ENCODE results near the gene SMAD4.
"Not testable (repeated sequence)": the region's sequence is repeated elsewhere in the genome, so short reads cannot be mapped to it uniquely, and the experiment has no call there.

Gene SMAD4

GRCh38 chr18:51029694-51030536, at the start of gene SMAD4:
Gene SMAD4, plus strand, starts transcription at chr18:51030213. Its CDS starts 16,834 bp downstream, at chr18:51047047.
- peak; percentile 98 for DNase-seq (ENCODE audit: low read depth)

- no peak for DNase-seq (ENCODE audit: low read depth)
Measured at GRCh38 chr18:50981381-50981780, 48.6 kb upstream of the SMAD4 start.

- DNase-seq (ENCODE audit: low read depth) = no peak
Measured at GRCh38 chr18:50982086-50982801, 47.8 kb upstream of the SMAD4 start.

GRCh38 chr18:50982802-50983179, 47.2 kb upstream of the SMAD4 start:
- DNase-seq (ENCODE audit: low read depth) = no peak

GRCh38 chr18:50986360-50987087, 43.5 kb upstream of the SMAD4 start:
- DNase-seq (ENCODE audit: low read depth) = no peak

GRCh38 chr18:50987261-50987660, 42.8 kb upstream of the SMAD4 start:
- no peak for DNase-seq (ENCODE audit: low read depth)

- no peak for DNase-seq (ENCODE audit: low read depth)
Measured at GRCh38 chr18:50989711-50990110, 40.3 kb upstream of the SMAD4 start.

GRCh38 chr18:50992351-50992762, 37.7 kb upstream of the SMAD4 start:
- DNase-seq (ENCODE audit: low read depth) = no peak

- DNase-seq (ENCODE audit: low read depth) = no peak
Measured at GRCh38 chr18:50994031-50994430, 36.0 kb upstream of the SMAD4 start.

GRCh38 chr18:51003174-51003573, 26.8 kb upstream of the SMAD4 start:
- not testable (repeated sequence) for DNase-seq (ENCODE audit: low read depth)

GRCh38 chr18:51006061-51006818, 23.8 kb upstream of the SMAD4 start:
- no peak for DNase-seq (ENCODE audit: low read depth)

- no peak for DNase-seq (ENCODE audit: low read depth)
Measured at GRCh38 chr18:51006948-51007789, 22.8 kb upstream of the SMAD4 start.

GRCh38 chr18:51007790-51008139, 22.2 kb upstream of the SMAD4 start:
- no peak for DNase-seq (ENCODE audit: low read depth)

- DNase-seq (ENCODE audit: low read depth) = no peak
Measured at GRCh38 chr18:51009072-51009471, 20.9 kb upstream of the SMAD4 start.

GRCh38 chr18:51010218-51010617, 19.8 kb upstream of the SMAD4 start:
- no peak for DNase-seq (ENCODE audit: low read depth)

- no peak for DNase-seq (ENCODE audit: low read depth)
Measured at GRCh38 chr18:51011709-51012108, 18.3 kb upstream of the SMAD4 start.

GRCh38 chr18:51012441-51012840, 17.6 kb upstream of the SMAD4 start:
- no peak for DNase-seq (ENCODE audit: low read depth)

GRCh38 chr18:51013259-51013658, 16.8 kb upstream of the SMAD4 start:
- DNase-seq (ENCODE audit: low read depth) = no peak

- no peak for DNase-seq (ENCODE audit: low read depth)
Measured at GRCh38 chr18:51017140-51017879, 12.7 kb upstream of the SMAD4 start.

GRCh38 chr18:51020536-51020935, 9.5 kb upstream of the SMAD4 start:
- no peak for DNase-seq (ENCODE audit: low read depth)
